IMR-90 (cell line): ENCODE data around the gene SAMD4B.

Source experiments
- BHLHE40 ChIP-seq: fragments of 150-350 bp; IDR thresholded peaks from 2 replicates; pipeline ENCODE4 v1.6.1; 2016; ENCODE audit warnings: mild to moderate bottlenecking, low read depth, low read length
- CEBPB ChIP-seq: IDR thresholded peaks from 2 replicates; pipeline ENCODE4 v1.6.1; 2012; ENCODE audit warnings: low read depth, low read length, improper control_type of control experiment
- MAZ ChIP-seq: IDR thresholded peaks from 2 replicates; pipeline ENCODE4 v1.6.1; 2012; ENCODE audit warnings: low read depth, mild to moderate bottlenecking, low read length, improper control_type of control experiment, moderate library complexity, borderline replicate concordance
- NFE2L2 ChIP-seq: fragments of 150-350 bp; IDR thresholded peaks from 2 replicates; pipeline ENCODE4 v1.6.1; 2016; ENCODE audit warnings: low read depth, mild to moderate bottlenecking, low read length
- POLR2A ChIP-seq: IDR thresholded peaks from 2 replicates; pipeline ENCODE4 v1.6.1; 2012; ENCODE audit warnings: mild to moderate bottlenecking, low read depth, low read length
- RAD21 ChIP-seq: IDR thresholded peaks from 2 replicates; pipeline ENCODE4 v1.6.1; 2012; ENCODE audit warnings: low read length, improper control_type of control experiment
- RCOR1 ChIP-seq: IDR thresholded peaks from 2 replicates; pipeline ENCODE4 v1.6.1; 2012; ENCODE audit warnings: mild to moderate bottlenecking, low read length, improper control_type of control experiment; ENCODE audit not compliant: insufficient replicate concordance
- SMC3 ChIP-seq: fragments of 150-350 bp; IDR thresholded peaks from 2 replicates; pipeline ENCODE4 v1.6.1; 2016; ENCODE audit warnings: low read depth, mild to moderate bottlenecking, antibody characterized with exemption, low read length, moderate library complexity
- TF ChIP-seq, protein P1 (sequence below): conservative IDR thresholded peaks from 2 replicates; pipeline ENCODE4 v1.5.1; 2012; ENCODE audit warnings: mild to moderate bottlenecking, low read depth, low read length, improper control_type of control experiment
- TF ChIP-seq, protein P2 (sequence below): fragments of 150-350 bp; IDR thresholded peaks from 2 replicates; pipeline ENCODE4 v1.6.1; 2017; ENCODE audit warnings: mild to moderate bottlenecking, antibody characterized with exemption, low read length, low read depth

DNA sequence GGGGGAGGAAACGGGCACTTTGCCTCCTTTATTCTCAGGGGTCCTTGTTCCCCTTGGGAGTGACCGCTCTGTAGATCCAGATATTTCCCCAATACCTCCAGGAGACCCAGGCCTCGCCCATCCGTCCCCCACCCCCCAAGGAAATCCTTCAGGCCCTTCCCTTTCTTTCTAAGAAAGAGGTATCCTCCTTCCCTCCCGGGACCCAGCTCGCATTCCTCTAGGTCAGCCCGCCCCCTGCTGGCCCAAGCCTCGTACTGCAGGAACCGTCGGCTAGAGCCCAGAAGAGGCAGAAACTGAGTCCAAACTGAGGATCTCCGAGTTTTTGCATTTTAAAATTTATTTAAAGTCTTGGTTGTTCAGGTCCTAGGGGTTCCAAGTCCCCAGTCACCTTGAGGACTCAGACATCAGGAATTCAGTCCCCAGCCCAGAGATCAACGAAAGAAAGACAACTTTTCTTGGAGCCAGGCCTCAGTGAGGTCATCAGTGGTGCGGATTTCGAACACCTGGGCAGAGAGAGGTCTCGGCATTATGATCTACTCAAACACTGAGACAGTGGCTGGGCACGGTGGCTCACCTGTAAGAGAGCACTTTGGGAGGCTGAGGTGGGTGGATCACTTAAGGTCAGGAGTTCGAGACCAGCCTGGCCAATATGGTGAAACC, 14.0 kb upstream of the SAMD4B start:
- peak; percentile 43; the same call in 1 of the 2 replicates for TF ChIP-seq POLR2A
- TF ChIP-seq, protein P1, sequence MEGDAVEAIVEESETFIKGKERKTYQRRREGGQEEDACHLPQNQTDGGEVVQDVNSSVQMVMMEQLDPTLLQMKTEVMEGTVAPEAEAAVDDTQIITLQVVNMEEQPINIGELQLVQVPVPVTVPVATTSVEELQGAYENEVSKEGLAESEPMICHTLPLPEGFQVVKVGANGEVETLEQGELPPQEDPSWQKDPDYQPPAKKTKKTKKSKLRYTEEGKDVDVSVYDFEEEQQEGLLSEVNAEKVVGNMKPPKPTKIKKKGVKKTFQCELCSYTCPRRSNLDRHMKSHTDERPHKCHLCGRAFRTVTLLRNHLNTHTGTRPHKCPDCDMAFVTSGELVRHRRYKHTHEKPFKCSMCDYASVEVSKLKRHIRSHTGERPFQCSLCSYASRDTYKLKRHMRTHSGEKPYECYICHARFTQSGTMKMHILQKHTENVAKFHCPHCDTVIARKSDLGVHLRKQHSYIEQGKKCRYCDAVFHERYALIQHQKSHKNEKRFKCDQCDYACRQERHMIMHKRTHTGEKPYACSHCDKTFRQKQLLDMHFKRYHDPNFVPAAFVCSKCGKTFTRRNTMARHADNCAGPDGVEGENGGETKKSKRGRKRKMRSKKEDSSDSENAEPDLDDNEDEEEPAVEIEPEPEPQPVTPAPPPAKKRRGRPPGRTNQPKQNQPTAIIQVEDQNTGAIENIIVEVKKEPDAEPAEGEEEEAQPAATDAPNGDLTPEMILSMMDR: peak; percentile 95
- TF ChIP-seq, protein P2, sequence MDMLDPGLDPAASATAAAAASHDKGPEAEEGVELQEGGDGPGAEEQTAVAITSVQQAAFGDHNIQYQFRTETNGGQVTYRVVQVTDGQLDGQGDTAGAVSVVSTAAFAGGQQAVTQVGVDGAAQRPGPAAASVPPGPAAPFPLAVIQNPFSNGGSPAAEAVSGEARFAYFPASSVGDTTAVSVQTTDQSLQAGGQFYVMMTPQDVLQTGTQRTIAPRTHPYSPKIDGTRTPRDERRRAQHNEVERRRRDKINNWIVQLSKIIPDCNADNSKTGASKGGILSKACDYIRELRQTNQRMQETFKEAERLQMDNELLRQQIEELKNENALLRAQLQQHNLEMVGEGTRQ: no peak
- TF ChIP-seq RAD21: peak; percentile 96
- no peak for TF ChIP-seq CEBPB
- peak; percentile 54; the same call in 1 of the 2 replicates for TF ChIP-seq MAZ
- TF ChIP-seq NFE2L2: no peak
- no peak for TF ChIP-seq RCOR1
- TF ChIP-seq SMC3: peak; percentile 98
- TF ChIP-seq BHLHE40: no peak
